Central memory CD8-positive, alpha-beta T cell (primary cell): ENCODE measurements around the gene RCVRN.

Experiments used
- ATAC-seq: fragments of 150-1000 bp; cut with Tn5 transposase; replicated peaks from 2 replicates; pipeline ENCODE4 v1.10.0; 2022; ENCODE audit warnings: mild to moderate bottlenecking, moderate FRiP score, moderate number of reproducible peaks; ENCODE audit not compliant: poor library complexity, severe bottlenecking; ENCODE audit errors: extremely low read depth
- DNase-seq, 2 donors: peaks; one replicate each; pipeline ENCODE4 v3.0.0; 2021; ENCODE audit warnings: low spot score in 2 of 2
- H3K27ac Mint-ChIP-seq: one replicate; pipeline ENCODE4 v1.8.0; 2022; ENCODE audit warnings: low read depth, mild to moderate bottlenecking, moderate library complexity, mixed read lengths
- H3K27me3 Mint-ChIP-seq: one replicate; pipeline ENCODE4 v1.8.0; 2022; ENCODE audit warnings: mixed read lengths
- H3K36me3 Mint-ChIP-seq: one replicate; pipeline ENCODE4 v1.8.0; 2022; ENCODE audit warnings: mild to moderate bottlenecking, moderate library complexity, mixed read lengths; ENCODE audit not compliant: insufficient read depth
- H3K4me1 Mint-ChIP-seq: one replicate; pipeline ENCODE4 v1.8.0; 2022; ENCODE audit warnings: mixed read lengths
- H3K4me3 Mint-ChIP-seq: one replicate; pipeline ENCODE4 v1.8.0; 2022; ENCODE audit warnings: mild to moderate bottlenecking, moderate library complexity, mixed read lengths
- H3K9me3 Mint-ChIP-seq: one replicate; pipeline ENCODE4 v1.8.0; 2022; ENCODE audit warnings: mixed read lengths

The RCVRN gene

GRCh38 chr17:9917801-9918200, 12.7 kb upstream of the RCVRN start:
- ATAC-seq (no peak), DNase-seq (no peak)
- Mint-ChIP-seq H3K36me3 (peaks cover 25% of the 10 kb centered on the region), H3K27ac (no peak overlapping the region), H3K4me3 (no peak overlapping the region), H3K4me1 (no peaks in the 10 kb centered on the region), H3K27me3 (no peaks in the 10 kb centered on the region), H3K9me3 (no peaks in the 10 kb centered on the region)

- H3K36me3 Mint-ChIP-seq = peaks cover 22% of the 10 kb centered on the region
- no peaks in the 10 kb centered on the region for H3K27me3 Mint-ChIP-seq
- H3K27ac Mint-ChIP-seq = no peak overlapping the region
- no peaks in the 10 kb centered on the region for H3K4me1 Mint-ChIP-seq
- H3K4me3 Mint-ChIP-seq = no peak overlapping the region
- DNase-seq (no peak), ATAC-seq (no peak)
- H3K9me3 Mint-ChIP-seq = no peaks in the 10 kb centered on the region
These were observed 12.1 kb upstream of the RCVRN start for GRCh38 chr17:9917131-9917530.

- Mint-ChIP-seq H3K9me3 (no peaks in the 10 kb centered on the region), H3K27ac (no peak overlapping the region), H3K4me3 (no peak overlapping the region), H3K36me3 (peaks cover 23% of the 10 kb centered on the region), H3K27me3 (no peaks in the 10 kb centered on the region), H3K4me1 (no peaks in the 10 kb centered on the region)
- DNase-seq (no peak), ATAC-seq (no peak)
These were observed 11.0 kb upstream of the RCVRN start for GRCh38 chr17:9916108-9916507.

- peaks cover 15% of the 10 kb centered on the region for H3K36me3 Mint-ChIP-seq
- H3K27me3 Mint-ChIP-seq = peaks cover 10% of the 10 kb centered on the region
- ATAC-seq (no peak), DNase-seq (no peak)
- no peaks in the 10 kb centered on the region for H3K9me3 Mint-ChIP-seq
- H3K27ac Mint-ChIP-seq = no peak overlapping the region
- no peak overlapping the region for H3K4me3 Mint-ChIP-seq
- H3K4me1 Mint-ChIP-seq = peaks cover 6% of the 10 kb centered on the region
These were observed 8.4 kb upstream of the RCVRN start for GRCh38 chr17:9913476-9913875.

GRCh38 chr17:9912121-9913099, 7.3 kb upstream of the RCVRN start:
- Mint-ChIP-seq H3K9me3 (no peaks in the 10 kb centered on the region), H3K36me3 (peaks cover 15% of the 10 kb centered on the region)

GRCh38 chr17:9911089-9911488, 6.0 kb upstream of the RCVRN start:
- Mint-ChIP-seq H3K4me1 (peaks cover 6% of the 10 kb centered on the region), H3K4me3 (no peak overlapping the region), H3K9me3 (no peaks in the 10 kb centered on the region), H3K27me3 (peaks cover 10% of the 10 kb centered on the region), H3K36me3 (peaks cover 12% of the 10 kb centered on the region), H3K27ac (peak overlapping the region; percentile 30)
- DNase-seq (no peak), ATAC-seq (no peak)

More at GRCh38 chr17:9912121-9913099, 7.3 kb upstream of the RCVRN start:
- no peak for ATAC-seq
- Mint-ChIP-seq H3K27me3 (peaks cover 10% of the 10 kb centered on the region), H3K27ac (no peak overlapping the region), H3K4me3 (no peak overlapping the region), H3K4me1 (peaks cover 6% of the 10 kb centered on the region)
- DNase-seq = no peak

- Mint-ChIP-seq H3K4me3 (no peak overlapping the region), H3K27ac (no peak overlapping the region), H3K36me3 (peaks cover 4% of the 10 kb centered on the region), H3K27me3 (peaks cover 19% of the 10 kb centered on the region), H3K4me1 (peaks cover 6% of the 10 kb centered on the region), H3K9me3 (no peaks in the 10 kb centered on the region)
- ATAC-seq (no peak), DNase-seq (no peak)
These were observed 3.6 kb upstream of the RCVRN start for GRCh38 chr17:9908649-9909042.

GRCh38 chr17:9907883-9908648, 3.0 kb upstream of the RCVRN start:
- no peaks in the 10 kb centered on the region for H3K9me3 Mint-ChIP-seq
- no peak overlapping the region for H3K4me3 Mint-ChIP-seq
- ATAC-seq (no peak), DNase-seq (no peak)
- peaks cover 6% of the 10 kb centered on the region for H3K4me1 Mint-ChIP-seq
- no peak overlapping the region for H3K27ac Mint-ChIP-seq
- H3K27me3 Mint-ChIP-seq = peaks cover 19% of the 10 kb centered on the region
- H3K36me3 Mint-ChIP-seq = peaks cover 3% of the 10 kb centered on the region

- H3K27me3 Mint-ChIP-seq = peaks cover 26% of the 10 kb centered on the region
- peaks cover 6% of the 10 kb centered on the region for H3K4me1 Mint-ChIP-seq
- no peak overlapping the region for H3K27ac Mint-ChIP-seq
- H3K9me3 Mint-ChIP-seq = no peaks in the 10 kb centered on the region
- DNase-seq (no peak), ATAC-seq (no peak)
- H3K4me3 Mint-ChIP-seq = no peak overlapping the region
- H3K36me3 Mint-ChIP-seq = peaks cover 2% of the 10 kb centered on the region
These were observed 2.1 kb upstream of the RCVRN start for GRCh38 chr17:9907131-9907530.

- no peak for ATAC-seq
- Mint-ChIP-seq H3K4me1 (peaks cover 6% of the 10 kb centered on the region), H3K4me3 (no peak overlapping the region), H3K9me3 (no peaks in the 10 kb centered on the region), H3K36me3 (no peaks in the 10 kb centered on the region), H3K27me3 (peaks cover 31% of the 10 kb centered on the region), H3K27ac (no peak overlapping the region)
- no peak for DNase-seq
These were observed 1.5 kb upstream of the RCVRN start for GRCh38 chr17:9906616-9907015.

- DNase-seq (no peak), ATAC-seq (no peak)
- H3K36me3 Mint-ChIP-seq = no peaks in the 10 kb centered on the region
- H3K9me3 Mint-ChIP-seq = no peaks in the 10 kb centered on the region
- peaks cover 38% of the 10 kb centered on the region for H3K27me3 Mint-ChIP-seq
- peaks cover 6% of the 10 kb centered on the region for H3K4me1 Mint-ChIP-seq
- no peak overlapping the region for H3K27ac Mint-ChIP-seq
- no peak overlapping the region for H3K4me3 Mint-ChIP-seq
These were observed 831 bp upstream of the RCVRN start for GRCh38 chr17:9905902-9906301.

GRCh38 chr17:9904277-9905077, 594 bp downstream of the RCVRN start:
- Mint-ChIP-seq H3K9me3 (no peaks in the 10 kb centered on the region), H3K27me3 (peaks cover 40% of the 10 kb centered on the region), H3K4me3 (no peak overlapping the region), H3K36me3 (no peaks in the 10 kb centered on the region), H3K4me1 (peaks cover 3% of the 10 kb centered on the region), H3K27ac (no peak overlapping the region)
- DNase-seq = no peak
- ATAC-seq = no peak
